ENCODE results near the gene ABCB9. TPM values are rescaled to one million over a fixed set of nuclear protein-coding genes. Genes with fewer than 3 reads are reported as not detected.

The ABCB9 gene
- total and polyA plus RNA-seq, 2 of the 8 experiments (the other 6 are each of a cell fraction or from before 2014, with no cell fraction given) = 3.8 to 8.0 TPM

DNA sequence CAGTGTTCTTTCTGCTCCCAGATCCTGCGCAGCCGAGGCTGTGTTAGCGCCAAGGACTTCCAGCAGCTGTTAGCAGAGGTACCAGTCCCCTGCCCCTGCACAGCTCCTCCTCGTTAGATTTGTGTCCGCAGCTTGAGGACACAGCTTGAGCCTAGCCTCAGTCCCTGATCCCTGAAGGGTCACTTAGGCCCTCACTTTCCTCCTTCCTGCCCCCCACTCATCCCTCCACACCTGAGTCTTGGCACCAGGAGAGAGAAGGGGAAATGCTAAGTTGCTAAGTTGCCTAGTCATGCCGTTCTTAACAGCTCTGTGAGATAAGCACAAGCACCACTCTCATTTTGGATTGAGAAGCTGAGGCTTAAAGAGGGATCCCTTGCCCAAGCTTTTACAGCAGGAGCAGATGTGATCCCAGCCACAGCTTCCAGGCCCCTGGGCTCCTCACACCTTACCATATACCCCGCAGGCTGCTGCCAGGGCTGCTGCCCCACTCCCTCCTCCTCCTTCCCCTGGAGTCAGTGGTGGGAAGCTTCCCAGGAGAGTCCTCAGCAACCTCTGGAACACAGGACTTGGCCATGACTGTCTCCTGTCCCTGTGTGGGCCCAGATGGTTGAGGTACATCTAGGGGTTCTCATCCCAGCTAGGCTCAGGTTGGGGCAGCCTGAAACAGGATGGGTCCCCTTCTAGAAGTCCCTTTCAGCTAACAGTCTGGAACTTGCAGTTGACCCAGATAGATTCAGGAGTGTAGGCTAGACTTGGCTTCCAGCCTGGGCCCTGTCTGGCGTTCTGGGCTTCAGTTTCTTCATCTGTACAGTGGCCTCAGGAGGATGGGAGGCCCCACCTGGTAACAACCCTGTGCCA lies 9.8 kb upstream of the ABCB9 start (continued):
- TF ChIP-seq, protein P1, sequence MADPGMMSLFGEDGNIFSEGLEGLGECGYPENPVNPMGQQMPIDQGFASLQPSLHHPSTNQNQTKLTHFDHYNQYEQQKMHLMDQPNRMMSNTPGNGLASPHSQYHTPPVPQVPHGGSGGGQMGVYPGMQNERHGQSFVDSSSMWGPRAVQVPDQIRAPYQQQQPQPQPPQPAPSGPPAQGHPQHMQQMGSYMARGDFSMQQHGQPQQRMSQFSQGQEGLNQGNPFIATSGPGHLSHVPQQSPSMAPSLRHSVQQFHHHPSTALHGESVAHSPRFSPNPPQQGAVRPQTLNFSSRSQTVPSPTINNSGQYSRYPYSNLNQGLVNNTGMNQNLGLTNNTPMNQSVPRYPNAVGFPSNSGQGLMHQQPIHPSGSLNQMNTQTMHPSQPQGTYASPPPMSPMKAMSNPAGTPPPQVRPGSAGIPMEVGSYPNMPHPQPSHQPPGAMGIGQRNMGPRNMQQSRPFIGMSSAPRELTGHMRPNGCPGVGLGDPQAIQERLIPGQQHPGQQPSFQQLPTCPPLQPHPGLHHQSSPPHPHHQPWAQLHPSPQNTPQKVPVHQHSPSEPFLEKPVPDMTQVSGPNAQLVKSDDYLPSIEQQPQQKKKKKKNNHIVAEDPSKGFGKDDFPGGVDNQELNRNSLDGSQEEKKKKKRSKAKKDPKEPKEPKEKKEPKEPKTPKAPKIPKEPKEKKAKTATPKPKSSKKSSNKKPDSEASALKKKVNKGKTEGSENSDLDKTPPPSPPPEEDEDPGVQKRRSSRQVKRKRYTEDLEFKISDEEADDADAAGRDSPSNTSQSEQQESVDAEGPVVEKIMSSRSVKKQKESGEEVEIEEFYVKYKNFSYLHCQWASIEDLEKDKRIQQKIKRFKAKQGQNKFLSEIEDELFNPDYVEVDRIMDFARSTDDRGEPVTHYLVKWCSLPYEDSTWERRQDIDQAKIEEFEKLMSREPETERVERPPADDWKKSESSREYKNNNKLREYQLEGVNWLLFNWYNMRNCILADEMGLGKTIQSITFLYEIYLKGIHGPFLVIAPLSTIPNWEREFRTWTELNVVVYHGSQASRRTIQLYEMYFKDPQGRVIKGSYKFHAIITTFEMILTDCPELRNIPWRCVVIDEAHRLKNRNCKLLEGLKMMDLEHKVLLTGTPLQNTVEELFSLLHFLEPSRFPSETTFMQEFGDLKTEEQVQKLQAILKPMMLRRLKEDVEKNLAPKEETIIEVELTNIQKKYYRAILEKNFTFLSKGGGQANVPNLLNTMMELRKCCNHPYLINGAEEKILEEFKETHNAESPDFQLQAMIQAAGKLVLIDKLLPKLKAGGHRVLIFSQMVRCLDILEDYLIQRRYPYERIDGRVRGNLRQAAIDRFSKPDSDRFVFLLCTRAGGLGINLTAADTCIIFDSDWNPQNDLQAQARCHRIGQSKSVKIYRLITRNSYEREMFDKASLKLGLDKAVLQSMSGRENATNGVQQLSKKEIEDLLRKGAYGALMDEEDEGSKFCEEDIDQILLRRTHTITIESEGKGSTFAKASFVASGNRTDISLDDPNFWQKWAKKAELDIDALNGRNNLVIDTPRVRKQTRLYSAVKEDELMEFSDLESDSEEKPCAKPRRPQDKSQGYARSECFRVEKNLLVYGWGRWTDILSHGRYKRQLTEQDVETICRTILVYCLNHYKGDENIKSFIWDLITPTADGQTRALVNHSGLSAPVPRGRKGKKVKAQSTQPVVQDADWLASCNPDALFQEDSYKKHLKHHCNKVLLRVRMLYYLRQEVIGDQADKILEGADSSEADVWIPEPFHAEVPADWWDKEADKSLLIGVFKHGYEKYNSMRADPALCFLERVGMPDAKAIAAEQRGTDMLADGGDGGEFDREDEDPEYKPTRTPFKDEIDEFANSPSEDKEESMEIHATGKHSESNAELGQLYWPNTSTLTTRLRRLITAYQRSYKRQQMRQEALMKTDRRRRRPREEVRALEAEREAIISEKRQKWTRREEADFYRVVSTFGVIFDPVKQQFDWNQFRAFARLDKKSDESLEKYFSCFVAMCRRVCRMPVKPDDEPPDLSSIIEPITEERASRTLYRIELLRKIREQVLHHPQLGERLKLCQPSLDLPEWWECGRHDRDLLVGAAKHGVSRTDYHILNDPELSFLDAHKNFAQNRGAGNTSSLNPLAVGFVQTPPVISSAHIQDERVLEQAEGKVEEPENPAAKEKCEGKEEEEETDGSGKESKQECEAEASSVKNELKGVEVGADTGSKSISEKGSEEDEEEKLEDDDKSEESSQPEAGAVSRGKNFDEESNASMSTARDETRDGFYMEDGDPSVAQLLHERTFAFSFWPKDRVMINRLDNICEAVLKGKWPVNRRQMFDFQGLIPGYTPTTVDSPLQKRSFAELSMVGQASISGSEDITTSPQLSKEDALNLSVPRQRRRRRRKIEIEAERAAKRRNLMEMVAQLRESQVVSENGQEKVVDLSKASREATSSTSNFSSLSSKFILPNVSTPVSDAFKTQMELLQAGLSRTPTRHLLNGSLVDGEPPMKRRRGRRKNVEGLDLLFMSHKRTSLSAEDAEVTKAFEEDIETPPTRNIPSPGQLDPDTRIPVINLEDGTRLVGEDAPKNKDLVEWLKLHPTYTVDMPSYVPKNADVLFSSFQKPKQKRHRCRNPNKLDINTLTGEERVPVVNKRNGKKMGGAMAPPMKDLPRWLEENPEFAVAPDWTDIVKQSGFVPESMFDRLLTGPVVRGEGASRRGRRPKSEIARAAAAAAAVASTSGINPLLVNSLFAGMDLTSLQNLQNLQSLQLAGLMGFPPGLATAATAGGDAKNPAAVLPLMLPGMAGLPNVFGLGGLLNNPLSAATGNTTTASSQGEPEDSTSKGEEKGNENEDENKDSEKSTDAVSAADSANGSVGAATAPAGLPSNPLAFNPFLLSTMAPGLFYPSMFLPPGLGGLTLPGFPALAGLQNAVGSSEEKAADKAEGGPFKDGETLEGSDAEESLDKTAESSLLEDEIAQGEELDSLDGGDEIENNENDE (IDR thresholded peaks at IDR 0.05; ENCODE audit: insufficient replicate concordance, low read length) = no peak
- TF ChIP-seq KDM4A (IDR thresholded peaks at IDR 0.05; ENCODE audit: low read depth, low read length, severe bottlenecking) = no peak
- TF ChIP-seq SP2 (IDR thresholded peaks at IDR 0.05; ENCODE audit: low read length) = no peak
- no peak for TF ChIP-seq CBX5 (IDR thresholded peaks at IDR 0.05; ENCODE audit: low read depth, low read length)
- TF ChIP-seq MAFK (IDR thresholded peaks at IDR 0.05; ENCODE audit: low read depth, low read length) = no peak
- TF ChIP-seq SIN3A (conservative IDR thresholded peaks at IDR 0.05 in 1 of 2, IDR thresholded peaks at IDR 0.05 in 1 of 2; ENCODE audit: low read depth in 1 of 2, low read length in 2 of 2) = no peak
- no peak for TF ChIP-seq CBX8 (IDR thresholded peaks at IDR 0.05; ENCODE audit: borderline replicate concordance, low read depth, low read length)
- no peak for TF ChIP-seq POU5F1 (IDR thresholded peaks at IDR 0.05; ENCODE audit: low read depth, low read length)

All from H1 (cell line).